K562 (cell line): ENCODE measurements around the gene TRIM24. TPM values are rescaled to one million over a fixed set of nuclear protein-coding genes. Genes with fewer than 3 reads are reported as not detected.
A peak's percentile ranks its signal among the peaks of the same experiment; 100 is the strongest.

ENCODE experiments used
- ATAC-seq: fragments of 200-7000 bp; cut with Tn5 transposase; 3 replicates; pipeline ENCODE4 v1.9.1; 2020; ENCODE audit warnings: moderate library complexity
- BruUV-seq: library from RNA; stranded (reverse); fragments of 400-500 nt; replicated peaks from 2 replicates; lab custom pipeline; 2021; lab: Mats Ljungman, UMichigan
- CTCF ChIA-PET: fragments of 300-600 bp; formaldehyde crosslinking; extraction: SDS; loops from one replicate; lab custom pipeline; 2021; ENCODE audit warnings: low intra/inter-chr PET ratio; lab: Yijun Ruan, JAX
- POLR2A ChIA-PET: fragments of 300-600, 350-650 bp; sonication (Branson Sonifier 250); formaldehyde crosslinking; extraction: SDS; loops from one replicate; lab custom pipeline; 2021; ENCODE audit warnings: antibody characterized with exemption, inconsistent platforms; lab: Yijun Ruan, JAX
- DNase-seq, 4 experiments: peaks; one replicate each; pipeline versions ENCODE4 v3.0.0 to v3.0.0-alpha.2; 2011 to 2018; ENCODE audit warnings: low spot score in 3 of 4, mixed read lengths in 3 of 4; ENCODE audit errors: extremely low read depth in 1 of 4
- FAIRE-seq: peaks from 2 replicates; lab custom pipeline; 2011; peaks lifted over from hg19 to GRCh38; lab: Jason Lieb, UNC
- H2AFZ ChIP-seq: 2 replicates; pipeline ENCODE4 v1.6.0; 2011; ENCODE audit warnings: low read depth, low read length, control low read depth, inconsistent platforms
- H3K27ac ChIP-seq: fragments of 200-600 bp; 3 replicates; pipeline ENCODE4 v1.8.0; 2011; ENCODE audit warnings: low read depth, mild to moderate bottlenecking, control low read depth, inconsistent platforms, low read length, moderate library complexity, mixed read lengths; ENCODE audit errors: extremely low read depth
- H3K27me3 ChIP-seq, 2 experiments: fragments of 300-600 bp in 1 of 2; 2 replicates in 1 of 2; 3 replicates in 1 of 2; pipeline versions ENCODE4 v1.6.0 to v1.8.0; 2011; ENCODE audit warnings: inconsistent platforms in 2 of 2, low read length in 2 of 2, mild to moderate bottlenecking in 1 of 2, mixed read lengths in 1 of 2, moderate library complexity in 1 of 2; ENCODE audit not compliant: control insufficient read depth in 2 of 2, insufficient read depth in 2 of 2
- H3K36me3 ChIP-seq: fragments of 300-600 bp; 3 replicates; pipeline ENCODE4 v1.8.0; 2011; ENCODE audit warnings: mild to moderate bottlenecking, low read length, inconsistent platforms; ENCODE audit not compliant: control insufficient read depth, insufficient read depth
- H3K4me1 ChIP-seq, 2 experiments: fragments of 200-600 bp in 1 of 2; replicated peaks in 1 of 2; 2 replicates in 1 of 2; 3 replicates in 1 of 2; pipeline versions ENCODE4 v1.5.1 to v1.8.0; 2011; ENCODE audit warnings: inconsistent platforms in 2 of 2, low read length in 2 of 2, mild to moderate bottlenecking in 1 of 2, mixed read lengths in 1 of 2, moderate library complexity in 1 of 2; ENCODE audit not compliant: control insufficient read depth in 2 of 2, insufficient read depth in 2 of 2
- H3K4me2 ChIP-seq: 2 replicates; pipeline ENCODE4 v1.6.1; 2011; ENCODE audit warnings: low read length, control low read depth, inconsistent platforms, mixed read lengths; ENCODE audit not compliant: insufficient read depth
- H3K4me3 ChIP-seq: fragments of 200-600 bp; sonication (generic), shearing (Covaris generic); 2 replicates; pipeline ENCODE4 v1.5.1; 2016; ENCODE audit warnings: control low read depth, inconsistent platforms
- H3K79me2 ChIP-seq: fragments of 200-600 bp; 3 replicates; pipeline ENCODE4 v1.8.0; 2011; ENCODE audit warnings: low read length, inconsistent platforms; ENCODE audit not compliant: control insufficient read depth, insufficient read depth
- H3K9ac ChIP-seq, 2 experiments: 2 replicates each; pipeline versions ENCODE4 v1.6.0 to v1.6.1; 2011; ENCODE audit warnings: low read depth in 2 of 2, low read length in 2 of 2, control low read depth in 1 of 2, inconsistent platforms in 1 of 2, mild to moderate bottlenecking in 1 of 2, mixed read lengths in 1 of 2; ENCODE audit not compliant: insufficient read depth in 1 of 2
- H3K9me1 ChIP-seq: one replicate; pipeline ENCODE4 v1.6.0; 2011; ENCODE audit warnings: inconsistent platforms, mild to moderate bottlenecking, low read length, moderate library complexity; ENCODE audit not compliant: control insufficient read depth, insufficient read depth
- H3K9me3 ChIP-seq: replicated peaks from 2 replicates; pipeline ENCODE4 v1.5.1; 2011; ENCODE audit warnings: low read depth, low read length, inconsistent platforms; ENCODE audit not compliant: control insufficient read depth, insufficient read depth
- H4K20me1 ChIP-seq: replicated peaks from 2 replicates; pipeline ENCODE4 v1.6.1; 2011; ENCODE audit warnings: low read length, inconsistent platforms, mixed read lengths; ENCODE audit not compliant: control insufficient read depth, insufficient read depth
- BACH1 ChIP-seq: fragments of 200-800 bp; sonication (Bioruptor generic); IDR thresholded peaks from 2 replicates; pipeline ENCODE4 v1.6.1; 2016; ENCODE audit warnings: missing genetic modification characterization, missing compliant biosample characterization
- HDAC1 ChIP-seq, 2 experiments: fragments of 450-650 bp; IDR thresholded peaks; 2 replicates each; pipeline ENCODE4 v1.6.1; 2016 to 2017; ENCODE audit warnings: inconsistent platforms in 1 of 2, mild to moderate bottlenecking in 1 of 2, moderate library complexity in 1 of 2
- U2AF1 ChIP-seq: fragments of 200-400 bp; formaldehyde crosslinking; optimal IDR thresholded peaks from 2 replicates; pipeline ENCODE3; 2017; ENCODE audit warnings: mild to moderate bottlenecking, low read depth, low read length, moderate library complexity
- ZNF695 ChIP-seq: fragments of 450-650 bp; formaldehyde crosslinking; IDR thresholded peaks from 2 replicates; pipeline ENCODE4 v1.4.0; 2020; ENCODE audit warnings: mild to moderate bottlenecking, moderate library complexity
- ZNF764 ChIP-seq: fragments of 250-450 bp; sonication (Bioruptor Pico); IDR thresholded peaks from 2 replicates; pipeline ENCODE4 v1.4.0; 2020; ENCODE audit warnings: low read depth, mild to moderate bottlenecking, moderate library complexity
- WGBS: fragments of 100-300 bp; shearing (Covaris generic); methylation state at CpG from one replicate; pipeline ENCODE4 v1.1.6; 2016; ENCODE audit warnings: low coverage, mixed read lengths; ENCODE audit not compliant: insufficient coverage; ENCODE audit errors: missing lambda C conversion rate; 5-methylcytosine and 5-hydroxymethylcytosine counted together
- in situ Hi-C: fragments of 300-500 bp; cut with MboI; formaldehyde crosslinking; loops from 4 replicates; pipeline ENCODE4 v1.15.0; 2018; ENCODE audit warnings: inconsistent platforms, mixed read lengths
- intact Hi-C: fragments of 100-400 bp; cut with micrococcal nuclease; formaldehyde crosslinking; loops from 2 replicates; pipeline ENCODE4 v1.14.2; 2022
- polyA plus RNA-seq, 8 experiments: library from polyadenylated mRNA; depleted of rRNA in 4 of 8; stranded (reverse) in 5 of 8; unstranded in 3 of 8; fragments of >200 nt; fragmentation: Nextera tagmentation in 2 of 8; fragmentation: Illumina TruSeq in 1 of 8; extraction: Ambion mirVana in 2 of 8; extraction: Trizol in 1 of 8; gene quantifications; 2 replicates each; pipeline versions ENCODE4 v1.2.1 to v1.2.3, GENCODE V29; 2011 to 2014; ENCODE audit warnings: inconsistent platforms in 1 of 8, missing spikeins in 1 of 8
- total RNA-seq, 7 experiments: library from RNA; depleted of rRNA in 6 of 7; stranded (reverse); fragments of >200 nt in 6 of 7; fragmentation: Illumina TruSeq in 2 of 7; extraction: Trizol in 2 of 7; gene quantifications; 2 replicates each; pipeline versions ENCODE4 v1.2.1 to v1.2.3, GENCODE V29; 2011 to 2021; ENCODE audit warnings: low replicate concordance in 1 of 7
- TF ChIP-seq, protein P1 (sequence below): sonication (generic); IDR thresholded peaks from 2 replicates; pipeline ENCODE4 v1.6.1; 2016

TRIM24 gene
- total and polyA plus RNA-seq, 9 of the 15 experiments (the other 6 are each of a cell fraction or from before 2014, with no cell fraction given), result 13.4 to 74.0 (median 41.7) TPM

DNA sequence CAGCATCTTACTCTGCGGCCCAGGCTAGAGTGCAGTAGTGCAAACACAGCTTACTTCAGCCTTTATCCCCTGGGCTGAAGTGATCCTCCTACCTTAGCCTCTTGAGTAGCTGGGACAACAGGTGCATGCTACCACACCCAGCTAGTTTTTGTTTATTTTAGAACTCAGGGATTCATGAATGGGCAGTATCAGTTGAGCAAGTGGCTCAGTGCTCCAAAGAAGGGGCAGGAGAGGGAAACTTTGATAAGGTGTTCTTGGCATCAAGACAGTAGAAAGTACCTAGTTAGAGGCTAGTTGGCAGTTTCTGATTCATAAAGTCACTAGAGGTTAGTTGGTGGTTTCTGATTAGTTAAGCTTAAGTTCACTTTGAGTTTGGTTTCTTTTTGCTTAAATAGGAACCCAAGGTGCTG is 18.4 kb downstream of the TRIM24 start:
- Histone ChIP-seq H3K27me3 (no peaks in the 10 kb centered on the region), H2AFZ (no peak overlapping the region), H3K4me3 (no peak overlapping the region), H3K36me3 (no peaks in the 10 kb centered on the region), H3K9me1 (no peaks in the 10 kb centered on the region), H3K27ac (no peak overlapping the region; the same call in 2 of the 3 replicates), H3K4me2 (no peak overlapping the region), H3K9me3 (no peaks in the 10 kb centered on the region), H4K20me1 (peaks cover 2% of the 10 kb centered on the region), H3K79me2 (peaks cover 97% of the 10 kb centered on the region), H3K9ac (peak overlapping the region in 1 of 2 experiments; percentile 14; a peak in 1 of 4 replicates), H3K4me1 (peaks cover 3 to 12% of the 10 kb centered on the region in 2 experiments; a peak in 3 of 5 replicates)
- 86% methylated on average over 1 of the region's 1 CpG for WGBS
- FAIRE-seq (no peak), DNase-seq (no peak), ATAC-seq (peak; percentile 43)
- no peak for TF ChIP-seq ZNF764
- TF ChIP-seq BACH1 (tag), result no peak
- no peak for TF ChIP-seq ZNF695 (CRISPR knock-in tag)
- TF ChIP-seq, protein P1, sequence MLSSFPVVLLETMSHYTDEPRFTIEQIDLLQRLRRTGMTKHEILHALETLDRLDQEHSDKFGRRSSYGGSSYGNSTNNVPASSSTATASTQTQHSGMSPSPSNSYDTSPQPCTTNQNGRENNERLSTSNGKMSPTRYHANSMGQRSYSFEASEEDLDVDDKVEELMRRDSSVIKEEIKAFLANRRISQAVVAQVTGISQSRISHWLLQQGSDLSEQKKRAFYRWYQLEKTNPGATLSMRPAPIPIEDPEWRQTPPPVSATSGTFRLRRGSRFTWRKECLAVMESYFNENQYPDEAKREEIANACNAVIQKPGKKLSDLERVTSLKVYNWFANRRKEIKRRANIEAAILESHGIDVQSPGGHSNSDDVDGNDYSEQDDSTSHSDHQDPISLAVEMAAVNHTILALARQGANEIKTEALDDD, result peak; percentile 83
- BruUV-seq, result no TSS peak
- ChIA-PET CTCF (no interaction called here), POLR2A (interaction anchor here (0.6 to 3.6 kb wide), 9 partner anchors 9 to 971 kb away, joined by 3 to 24 read pairs (median 4); no protein-coding TSS in a partner anchor)
- intact Hi-C loops, result no loop called here
- in situ Hi-C loops, result no loop called here

DNA sequence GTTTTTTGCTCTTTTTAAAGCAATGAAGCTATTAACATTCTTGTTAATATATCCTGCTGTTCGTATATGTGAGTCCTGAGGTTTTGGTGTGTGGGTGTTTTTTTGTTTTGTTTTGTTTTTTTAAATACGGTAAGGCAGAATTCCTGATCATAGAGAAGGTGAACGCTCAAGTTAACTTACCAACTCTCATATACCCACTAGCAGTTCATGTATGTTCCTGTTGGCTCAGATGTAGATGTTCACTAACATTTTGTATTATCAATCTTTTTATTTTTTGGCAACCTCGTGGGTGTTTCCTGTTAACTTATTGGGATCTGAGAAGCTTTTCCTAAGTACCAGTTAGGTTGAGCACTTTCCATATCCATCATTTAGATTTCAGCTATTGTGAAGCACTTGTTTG is 20.5 kb downstream of the TRIM24 start:
- no peak for ATAC-seq
- TF ChIP-seq U2AF1, result no peak
- peak in 1 of 2 experiments; percentile 55; a peak in 1 of 4 replicates for TF ChIP-seq HDAC1 (IDR thresholded peaks at IDR 0.05)
- CTCF ChIA-PET, result no interaction called here

More for the DNA sequence above, 20.5 kb downstream of the TRIM24 start:
- H3K79me2 ChIP-seq, result peaks cover 98% of the 10 kb centered on the region
- peaks cover 3 to 12% of the 10 kb centered on the region in 2 experiments; a peak in 3 of 5 replicates for H3K4me1 ChIP-seq
- no TSS peak for BruUV-seq
- no peak overlapping the region for H3K9ac ChIP-seq
- H3K4me3 ChIP-seq, result no peak overlapping the region
- H3K4me2 ChIP-seq, result no peak overlapping the region
- no peaks in the 10 kb centered on the region for H3K27me3 ChIP-seq
- WGBS, result 80% methylated on average over 4 of the region's 4 CpGs
- no peaks in the 10 kb centered on the region for H3K36me3 ChIP-seq
- FAIRE-seq (no peak), DNase-seq (no peak)
- 0 out of 2 replicates have a peak, but pooled peaks cover 2% of the 10 kb centered on the region for H3K9me3 ChIP-seq
- in situ Hi-C loops, result no loop called here
- POLR2A ChIA-PET, result interaction anchor here (0.6 to 3.6 kb wide), 3 partner anchors 11 to 19 kb away, joined by 3 to 24 read pairs (median 3); no protein-coding TSS in a partner anchor
- H3K27ac ChIP-seq, result no peak overlapping the region; the same call in 2 of the 3 replicates
- no peak overlapping the region for H2AFZ ChIP-seq
- H4K20me1 ChIP-seq, result peaks cover 3% of the 10 kb centered on the region; the same call in 1 of the 2 replicates
- intact Hi-C loops, result no loop called here
- H3K9me1 ChIP-seq, result no peaks in the 10 kb centered on the region
